ENCODE results near the gene KRT77.

- TF ChIP-seq ZNF350 (tag by site-specific recombination; IDR thresholded peaks at IDR 0.05) (no peak), CTCF (tag by site-specific recombination; IDR thresholded peaks at IDR 0.05) (no peak), TCF7L2 (IDR thresholded peaks at IDR 0.05; ENCODE audit: borderline replicate concordance, low read depth, low read length) (no peak)
Measured at GRCh38 chr12:52649066-52649465, 54.3 kb downstream of the KRT77 start.

Measured in HEK293 (cell line).